HUES64 (cell line): ENCODE results near the gene EPS8L1.
"Not testable (repeated sequence)": the region's sequence is repeated elsewhere in the genome, so short reads cannot be mapped to it uniquely, and the experiment has no call there.

Experiments
- H3K27ac ChIP-seq: 2 replicates; pipeline ENCODE4 v1.7.0; 2013; ENCODE audit warnings: low read depth, low read length, inconsistent platforms
- H3K27me3 ChIP-seq: 2 replicates; pipeline ENCODE4 v1.6.1; 2013; ENCODE audit warnings: mild to moderate bottlenecking, low read length; ENCODE audit not compliant: insufficient read depth
- H3K36me3 ChIP-seq: 2 replicates; pipeline ENCODE4 v1.6.1; 2013; ENCODE audit warnings: mild to moderate bottlenecking, low read length; ENCODE audit not compliant: insufficient read depth
- H3K4me1 ChIP-seq: 2 replicates; pipeline ENCODE4 v1.6.1; 2013; ENCODE audit warnings: mild to moderate bottlenecking, low read length, moderate library complexity; ENCODE audit not compliant: insufficient read depth
- H3K4me3 ChIP-seq: 2 replicates; pipeline ENCODE4 v1.5.1; 2013; ENCODE audit warnings: mild to moderate bottlenecking, low read length, moderate library complexity
- H3K9ac ChIP-seq: 2 replicates; pipeline ENCODE4 v1.6.1; 2013; ENCODE audit warnings: mild to moderate bottlenecking, low read depth, low read length
- H3K9me3 ChIP-seq: 2 replicates; pipeline ENCODE4 v1.6.1; 2013; ENCODE audit warnings: low read depth, low read length; ENCODE audit not compliant: insufficient read depth
- WGBS: fragments of 150-250, 120-280 bp; methylation state at CpG from one replicate; pipeline ENCODE4 v1.1.7; 2013; ENCODE audit warnings: missing lambda C conversion rate; 5-methylcytosine and 5-hydroxymethylcytosine counted together

Gene EPS8L1

DNA sequence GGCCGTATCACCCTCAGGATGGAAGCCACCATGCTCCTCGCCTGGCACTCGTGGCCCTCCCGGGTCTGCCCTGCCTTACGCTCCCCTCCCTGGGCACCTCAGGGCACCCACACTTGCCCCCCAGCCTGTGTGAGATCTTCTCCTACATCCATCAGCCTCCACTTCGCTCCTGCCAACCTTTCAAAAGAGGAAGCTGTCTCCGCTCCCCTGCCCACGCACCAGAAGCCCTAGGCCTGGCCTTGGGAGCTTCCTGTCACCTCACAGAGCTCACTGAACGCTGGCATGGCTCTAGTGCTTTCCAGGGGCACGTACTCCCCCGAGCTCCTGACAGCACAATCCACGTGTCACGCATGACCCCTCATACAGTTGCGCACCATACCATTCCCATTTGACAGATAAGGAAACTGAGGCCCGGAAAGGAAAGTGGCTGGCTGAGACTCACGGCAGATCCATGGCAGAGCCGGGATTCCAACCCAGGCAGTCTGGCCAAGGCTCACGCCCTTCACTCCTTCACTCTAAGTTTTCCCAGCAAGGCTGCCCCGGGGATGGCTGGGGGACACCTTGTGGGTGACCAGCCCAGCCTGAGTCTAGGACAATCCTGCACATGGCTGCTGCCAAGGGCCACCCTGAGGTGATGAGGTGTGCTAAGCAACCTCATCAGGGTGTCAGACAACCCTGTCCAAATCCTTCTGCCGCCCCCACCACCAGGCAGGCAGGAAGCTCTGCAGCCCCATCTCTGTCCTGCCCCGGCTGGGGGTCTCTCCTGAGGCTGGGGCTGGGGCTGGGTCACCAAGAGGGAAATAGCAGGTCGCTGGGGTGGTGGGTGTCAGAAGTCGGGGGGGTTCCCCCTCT is 22.4 kb downstream of the EPS8L1 start:
- Histone ChIP-seq H3K27ac (no peak overlapping the region), H3K27me3 (no peaks in the 10 kb centered on the region), H3K4me1 (peaks cover 9% of the 10 kb centered on the region; the same call in 1 of the 2 replicates), H3K9ac (no peak overlapping the region), H3K36me3 (peaks cover 14% of the 10 kb centered on the region), H3K9me3 (no peaks in the 10 kb centered on the region), H3K4me3 (no peak overlapping the region)
- WGBS: 96% methylated on average over 23 of the region's 23 CpGs

DNA sequence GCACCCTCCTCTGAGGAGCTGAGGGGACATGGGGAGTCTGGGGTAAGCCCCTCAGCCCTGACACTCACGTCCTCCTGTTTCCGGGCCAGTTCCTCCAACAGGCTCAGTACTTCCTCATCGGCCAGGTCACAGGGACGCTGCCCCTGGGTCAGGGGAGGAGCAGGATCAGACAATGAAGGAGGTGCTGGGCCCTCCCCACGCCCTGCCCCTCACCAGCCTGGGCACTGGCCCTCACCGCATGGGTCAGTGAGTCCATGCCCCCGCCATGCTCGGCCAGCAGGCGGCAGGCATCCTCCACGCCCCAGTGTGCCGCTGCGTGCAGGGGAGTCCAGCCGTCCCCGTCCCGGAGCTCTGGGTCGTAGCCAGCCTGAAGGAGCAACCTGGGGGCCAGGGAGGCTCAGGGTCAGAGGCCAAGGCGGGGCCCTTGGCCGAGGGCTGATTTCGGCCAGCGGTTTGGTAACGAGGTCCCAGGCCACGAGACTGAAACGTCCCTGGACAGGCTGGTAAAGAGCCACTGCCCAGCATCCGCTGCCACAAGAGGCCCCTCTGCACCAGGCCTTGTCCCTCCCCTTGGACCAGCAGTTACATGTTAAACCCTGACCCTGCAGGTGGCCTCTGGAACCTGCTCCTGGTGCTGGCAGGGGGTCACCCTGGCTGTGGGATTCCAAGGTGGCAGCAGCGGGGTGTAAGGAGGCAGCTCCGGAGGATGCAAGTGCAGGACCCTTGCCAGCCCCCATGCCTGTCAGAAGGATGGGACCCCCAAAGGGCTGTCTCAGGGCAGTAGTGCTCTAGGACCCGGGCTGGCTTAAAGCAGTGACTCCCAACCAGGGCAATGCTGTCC is 23.3 kb downstream of the EPS8L1 start:
- H3K4me3 ChIP-seq: no peak overlapping the region
- H3K36me3 ChIP-seq: peaks cover 19% of the 10 kb centered on the region
- peaks cover 9% of the 10 kb centered on the region; the same call in 1 of the 2 replicates for H3K4me1 ChIP-seq
- H3K27ac ChIP-seq: no peak overlapping the region
- H3K27me3 ChIP-seq: no peaks in the 10 kb centered on the region
- no peaks in the 10 kb centered on the region for H3K9me3 ChIP-seq
- no peak overlapping the region for H3K9ac ChIP-seq
- 95% methylated on average over 27 of the region's 27 CpGs for WGBS

DNA sequence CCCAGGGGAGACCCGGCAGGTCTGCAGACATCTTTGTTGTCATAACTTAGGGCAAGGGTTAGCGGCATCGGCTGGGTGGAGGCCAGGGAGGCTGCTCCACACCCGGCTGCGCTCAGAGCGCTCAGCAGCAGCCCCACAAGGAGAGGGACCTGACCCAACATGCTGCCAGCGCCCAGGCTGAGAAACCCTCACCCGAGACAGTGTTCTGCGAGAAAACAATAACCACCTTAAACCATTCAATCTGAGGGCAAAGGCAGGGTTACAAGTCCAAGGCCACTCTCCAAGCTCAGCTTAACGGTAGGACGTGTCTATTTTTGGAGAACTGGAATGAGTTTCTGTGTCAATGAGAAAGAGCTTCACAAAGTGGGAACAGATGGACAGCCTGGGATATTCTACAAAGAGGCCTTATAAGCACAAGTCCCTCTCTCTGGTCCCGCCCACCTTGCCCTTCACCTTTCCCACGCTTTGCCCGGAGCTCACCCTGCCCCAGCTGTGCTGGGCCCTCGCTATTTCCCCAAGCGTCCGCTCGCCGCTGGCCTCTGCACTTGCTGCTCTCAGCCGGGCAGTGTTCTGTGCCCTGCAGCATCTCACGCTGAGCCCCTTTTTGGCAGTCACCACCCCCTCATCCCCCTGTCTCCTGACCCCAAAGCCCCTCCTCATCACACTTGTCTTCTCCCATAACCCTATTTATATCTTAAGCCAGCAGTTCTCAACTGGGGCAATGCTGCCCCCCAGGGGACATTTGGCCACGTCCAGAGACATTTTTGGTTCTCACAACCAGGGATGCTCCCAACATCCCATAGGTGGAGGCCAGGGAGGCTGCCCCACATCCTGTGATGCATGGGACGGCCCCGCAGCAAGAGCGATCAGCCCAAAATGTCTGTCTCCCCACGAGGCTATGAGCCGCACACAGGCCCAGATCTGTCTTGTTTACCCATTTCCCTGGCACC is 24.2 kb downstream of the EPS8L1 start:
- H3K36me3 ChIP-seq: peaks cover 16% of the 10 kb centered on the region

DNA sequence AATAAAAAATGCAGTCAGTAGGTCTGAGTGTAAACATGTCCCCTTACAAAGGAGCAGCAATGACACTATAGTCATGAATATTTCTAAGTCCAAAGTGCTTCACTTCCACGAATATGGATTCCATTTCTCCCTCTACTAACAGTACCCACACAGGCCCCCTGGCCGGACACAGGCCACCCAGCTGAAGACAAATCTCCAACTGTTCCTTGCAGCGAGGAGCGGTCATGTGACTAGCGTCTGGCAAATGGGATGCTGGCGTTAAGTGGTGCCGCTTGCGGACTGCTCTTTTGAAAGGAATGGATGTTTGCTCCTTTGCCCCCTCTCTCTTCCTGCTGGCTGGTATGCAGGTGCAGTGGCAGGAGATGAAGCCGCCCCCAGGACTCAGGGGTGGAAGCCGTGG is 25.6 kb downstream of the EPS8L1 start:
- Histone ChIP-seq H3K4me3 (no peak overlapping the region), H3K27ac (no peak overlapping the region), H3K4me1 (no peaks in the 10 kb centered on the region), H3K27me3 (no peaks in the 10 kb centered on the region), H3K36me3 (peaks cover 13% of the 10 kb centered on the region), H3K9me3 (no peaks in the 10 kb centered on the region), H3K9ac (no peak overlapping the region)
- 91% methylated on average over 10 of the region's 10 CpGs for WGBS

More for the DNA sequence above, 24.2 kb downstream of the EPS8L1 start:
- 89% methylated on average over 27 of the region's 27 CpGs for WGBS
- no peak overlapping the region for H3K4me3 ChIP-seq
- H3K27me3 ChIP-seq: no peaks in the 10 kb centered on the region
- peaks cover 3% of the 10 kb centered on the region; the same call in 1 of the 2 replicates for H3K4me1 ChIP-seq
- H3K9ac ChIP-seq: no peak overlapping the region
- H3K27ac ChIP-seq: no peak overlapping the region
- no peaks in the 10 kb centered on the region for H3K9me3 ChIP-seq

DNA sequence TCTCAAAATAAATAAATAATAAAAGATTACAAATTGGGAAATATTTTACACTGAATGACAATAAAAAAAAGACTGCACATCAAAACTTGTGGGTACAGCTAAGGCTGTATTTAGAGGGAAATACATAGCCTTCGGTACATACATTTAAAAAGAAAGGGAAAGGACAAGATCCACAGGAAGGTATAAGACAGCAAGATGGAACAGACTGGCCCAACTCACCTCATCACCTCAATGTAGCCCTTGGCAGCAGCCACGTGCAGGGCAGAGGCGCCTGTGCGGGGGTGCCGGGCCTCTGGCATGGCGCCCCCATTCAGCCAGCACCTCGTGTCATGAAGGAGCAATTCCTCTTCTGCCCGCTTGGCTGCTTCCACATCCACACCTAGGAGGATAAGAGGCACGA is 27.5 kb downstream of the EPS8L1 start:
- Histone ChIP-seq H3K27ac (no peak overlapping the region), H3K36me3 (peaks cover 13% of the 10 kb centered on the region), H3K4me1 (no peaks in the 10 kb centered on the region), H3K4me3 (no peak overlapping the region), H3K9me3 (no peaks in the 10 kb centered on the region), H3K27me3 (no peaks in the 10 kb centered on the region), H3K9ac (no peak overlapping the region)
- WGBS: 95% methylated on average over 9 of the region's 9 CpGs

DNA sequence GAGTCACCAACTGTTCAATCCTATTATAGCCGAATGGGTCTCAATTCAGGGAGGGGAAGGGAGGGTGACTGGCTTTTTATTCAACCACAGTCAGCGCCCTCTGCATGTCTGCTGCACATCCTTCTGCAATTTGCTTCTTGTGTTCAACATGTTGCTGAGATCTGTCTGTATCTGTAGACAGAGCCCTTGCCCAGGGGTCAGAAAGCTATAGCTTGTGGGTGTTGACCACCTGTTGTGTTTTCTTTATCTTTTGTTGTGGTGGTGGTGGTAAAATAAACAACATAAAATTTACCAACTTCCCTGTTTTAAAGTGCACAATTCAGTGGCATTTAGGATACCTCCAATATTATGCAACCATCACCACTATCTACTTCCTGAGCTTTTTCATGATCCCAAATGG is 29.6 kb downstream of the EPS8L1 start:
- H3K9ac ChIP-seq: no peak overlapping the region
- H3K4me3 ChIP-seq: no peak overlapping the region
- H3K9me3 ChIP-seq: no peaks in the 10 kb centered on the region
- H3K27ac ChIP-seq: no peak overlapping the region
- H3K36me3 ChIP-seq: peaks cover 13% of the 10 kb centered on the region
- H3K27me3 ChIP-seq: no peaks in the 10 kb centered on the region
- WGBS: 93% methylated on average over 2 of the region's 2 CpGs
- no peaks in the 10 kb centered on the region for H3K4me1 ChIP-seq

DNA sequence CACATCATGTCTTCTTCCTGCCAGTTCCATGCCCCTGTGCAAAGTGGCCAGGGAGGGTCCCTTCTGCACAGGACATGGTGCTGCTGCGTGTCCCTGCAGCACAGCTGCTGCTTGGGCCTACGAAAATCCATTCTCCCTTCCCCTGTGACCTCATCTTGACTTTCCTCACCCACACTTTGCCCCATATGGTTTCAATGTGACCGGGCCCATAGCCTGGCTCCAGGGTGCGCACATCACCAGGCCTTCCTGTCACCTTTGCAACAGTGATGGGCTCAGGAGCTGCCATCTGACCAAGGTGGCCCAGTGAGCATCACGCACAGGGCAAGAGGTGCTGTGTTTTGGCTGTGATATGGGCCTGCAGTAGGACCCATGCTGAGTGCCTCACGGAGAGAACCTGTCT is 30.9 kb downstream of the EPS8L1 start:
- peaks cover 13% of the 10 kb centered on the region for H3K36me3 ChIP-seq
- no peaks in the 10 kb centered on the region for H3K9me3 ChIP-seq
- no peak overlapping the region for H3K4me3 ChIP-seq
- H3K27ac ChIP-seq: no peak overlapping the region
- H3K27me3 ChIP-seq: no peaks in the 10 kb centered on the region
- 96% methylated on average over 6 of the region's 6 CpGs for WGBS
- H3K9ac ChIP-seq: no peak overlapping the region
- no peaks in the 10 kb centered on the region for H3K4me1 ChIP-seq

DNA sequence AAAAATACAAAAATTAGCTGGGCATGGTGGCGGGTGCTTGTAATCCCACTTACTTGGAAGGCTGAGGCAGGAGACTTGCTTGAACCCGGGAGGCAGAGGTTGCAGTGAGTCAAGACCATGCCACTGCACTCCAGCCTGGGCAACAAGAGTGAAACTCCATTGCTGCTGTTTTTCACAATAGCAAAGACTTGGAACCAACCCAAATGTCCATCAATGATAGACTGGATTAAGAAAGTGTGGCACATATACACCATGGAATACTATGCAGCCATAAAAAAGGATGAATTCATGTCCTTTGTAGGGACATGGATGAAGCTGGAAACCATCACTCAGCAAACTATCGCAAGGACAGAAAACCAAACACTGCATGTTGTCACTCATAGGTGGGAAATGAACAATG is 31.6 kb downstream of the EPS8L1 start:
- H3K27ac ChIP-seq, H3K9ac ChIP-seq, H3K9me3 ChIP-seq, H3K4me3 ChIP-seq, H3K27me3 ChIP-seq, H3K36me3 ChIP-seq, H3K4me1 ChIP-seq: not testable (repeated sequence)
- WGBS: 96% methylated on average over 2 of the region's 3 CpGs

DNA sequence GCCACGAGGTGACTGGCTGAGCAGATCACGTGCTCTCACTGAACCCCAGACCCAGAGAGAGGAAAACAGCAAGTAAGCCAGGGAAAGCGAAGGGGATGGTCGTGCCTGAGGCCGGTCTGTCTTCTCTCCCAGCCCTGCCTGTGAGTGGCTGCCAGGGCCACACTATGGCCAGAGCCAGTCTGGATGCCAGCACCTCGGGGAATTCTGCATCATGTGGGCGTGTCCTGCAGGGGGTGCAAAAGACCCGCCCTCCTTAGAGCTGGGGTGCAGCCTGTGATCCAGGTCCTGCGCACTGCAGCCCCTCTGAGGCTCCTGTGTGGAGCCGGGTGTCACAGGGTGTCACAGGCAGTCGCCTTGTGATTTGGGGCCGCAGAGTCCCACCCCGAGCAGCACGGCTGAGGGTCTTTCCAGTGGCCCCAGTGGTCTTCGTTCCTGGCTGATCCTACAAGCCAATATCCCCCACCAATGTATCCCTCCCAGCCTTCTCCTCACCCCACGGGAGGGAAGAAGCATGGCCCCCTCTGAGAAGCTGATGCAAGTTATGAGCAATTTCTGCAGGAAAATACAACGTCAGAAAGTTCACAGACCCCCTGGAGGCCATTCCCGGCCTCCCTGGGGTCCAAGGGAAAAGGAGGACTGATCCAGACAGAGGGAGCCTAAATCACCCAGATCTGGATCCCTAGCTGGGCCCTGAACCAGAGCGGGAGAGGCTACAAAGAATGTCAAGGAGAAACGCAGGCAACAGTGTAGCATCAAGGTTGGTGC is 34.0 kb downstream of the EPS8L1 start:
- Histone ChIP-seq H3K36me3 (no peaks in the 10 kb centered on the region; the same call in 1 of the 2 replicates), H3K9ac (no peak overlapping the region)
- WGBS: 92% methylated on average over 20 of the region's 20 CpGs

DNA sequence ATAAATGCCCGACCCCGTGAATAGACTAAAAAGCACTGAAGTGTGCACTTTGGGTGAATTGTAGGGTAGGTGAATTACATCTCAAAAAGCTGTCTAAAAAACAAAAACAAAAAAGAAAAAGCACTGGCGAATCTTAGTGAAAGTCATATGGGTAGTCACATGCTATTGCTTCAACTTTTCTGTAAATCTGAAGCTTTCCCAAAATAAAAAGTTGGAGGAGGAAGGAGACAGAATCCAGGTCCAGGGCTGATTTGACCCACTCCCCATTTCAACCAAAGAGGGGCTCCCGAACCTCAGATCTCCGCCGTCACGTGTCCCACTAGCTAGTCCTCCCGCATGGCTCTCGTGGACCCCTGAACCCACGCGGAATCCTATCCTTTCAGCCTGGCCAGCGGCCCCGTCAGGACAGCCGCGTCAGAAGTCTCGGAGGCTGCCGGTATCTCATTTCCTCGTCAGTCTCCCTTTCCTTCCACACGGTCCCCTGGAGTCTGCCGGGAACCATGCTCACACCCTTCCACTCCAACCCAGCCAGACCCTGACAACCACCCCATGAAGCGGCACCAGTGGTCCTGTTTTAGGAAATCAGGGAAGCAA is 35.7 kb downstream of the EPS8L1 start:
- WGBS: 93% methylated on average over 21 of the region's 21 CpGs
- Histone ChIP-seq H3K4me3 (no peak overlapping the region), H3K36me3 (no peaks in the 10 kb centered on the region; the same call in 1 of the 2 replicates), H3K9me3 (no peaks in the 10 kb centered on the region), H3K27ac (no peak overlapping the region), H3K9ac (no peak overlapping the region), H3K27me3 (no peaks in the 10 kb centered on the region), H3K4me1 (peaks cover 13% of the 10 kb centered on the region; the same call in 1 of the 2 replicates)

More for the DNA sequence above, 34.0 kb downstream of the EPS8L1 start:
- Histone ChIP-seq H3K9me3 (no peaks in the 10 kb centered on the region), H3K4me3 (no peak overlapping the region), H3K27me3 (no peaks in the 10 kb centered on the region), H3K27ac (no peak overlapping the region), H3K4me1 (0 out of 2 replicates have a peak, but pooled peaks cover 8% of the 10 kb centered on the region)
